Measurements from ENCODE around the gene TIMP1.

DNA sequence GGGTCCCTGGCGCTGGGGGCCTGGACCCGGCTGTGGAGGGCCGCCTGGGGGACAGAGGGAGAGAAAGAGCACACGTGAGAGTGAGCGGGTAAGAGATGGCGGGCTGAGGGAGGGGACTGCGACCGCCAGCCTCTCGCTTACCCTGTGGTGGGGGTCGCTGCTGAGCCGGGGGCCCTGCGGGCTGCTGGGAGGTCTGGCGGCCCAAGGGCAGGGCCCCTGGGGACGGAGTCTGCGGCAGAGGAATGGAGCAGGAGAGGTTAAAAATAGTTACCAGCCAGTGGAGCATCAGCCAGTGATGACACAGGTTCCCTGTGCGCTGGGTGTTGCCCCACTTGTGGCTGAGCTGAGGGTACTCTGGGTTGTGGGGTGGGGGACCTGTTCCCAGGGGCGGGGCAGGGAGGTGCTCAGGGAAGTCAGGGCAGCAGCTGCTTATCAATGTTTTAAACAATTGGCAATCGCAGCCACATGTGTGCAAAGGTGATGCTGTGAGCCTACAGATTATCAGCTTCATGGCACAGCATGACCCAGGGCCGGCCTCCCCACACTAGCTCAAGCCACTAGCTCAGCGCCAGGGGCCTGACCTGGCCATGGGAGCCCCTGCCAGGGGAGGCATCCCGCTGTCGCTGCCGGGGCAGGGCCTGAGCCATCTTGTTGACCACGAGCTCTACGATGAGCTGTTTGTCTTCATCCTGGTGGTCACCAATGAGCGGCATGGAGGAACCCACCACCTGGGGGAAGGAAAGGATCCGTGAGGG, 7.5 kb upstream of the TIMP1 start:
- TF ChIP-seq, protein P1, sequence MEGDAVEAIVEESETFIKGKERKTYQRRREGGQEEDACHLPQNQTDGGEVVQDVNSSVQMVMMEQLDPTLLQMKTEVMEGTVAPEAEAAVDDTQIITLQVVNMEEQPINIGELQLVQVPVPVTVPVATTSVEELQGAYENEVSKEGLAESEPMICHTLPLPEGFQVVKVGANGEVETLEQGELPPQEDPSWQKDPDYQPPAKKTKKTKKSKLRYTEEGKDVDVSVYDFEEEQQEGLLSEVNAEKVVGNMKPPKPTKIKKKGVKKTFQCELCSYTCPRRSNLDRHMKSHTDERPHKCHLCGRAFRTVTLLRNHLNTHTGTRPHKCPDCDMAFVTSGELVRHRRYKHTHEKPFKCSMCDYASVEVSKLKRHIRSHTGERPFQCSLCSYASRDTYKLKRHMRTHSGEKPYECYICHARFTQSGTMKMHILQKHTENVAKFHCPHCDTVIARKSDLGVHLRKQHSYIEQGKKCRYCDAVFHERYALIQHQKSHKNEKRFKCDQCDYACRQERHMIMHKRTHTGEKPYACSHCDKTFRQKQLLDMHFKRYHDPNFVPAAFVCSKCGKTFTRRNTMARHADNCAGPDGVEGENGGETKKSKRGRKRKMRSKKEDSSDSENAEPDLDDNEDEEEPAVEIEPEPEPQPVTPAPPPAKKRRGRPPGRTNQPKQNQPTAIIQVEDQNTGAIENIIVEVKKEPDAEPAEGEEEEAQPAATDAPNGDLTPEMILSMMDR (IDR thresholded peaks at IDR 0.05), result no peak
- TF ChIP-seq, protein P2, sequence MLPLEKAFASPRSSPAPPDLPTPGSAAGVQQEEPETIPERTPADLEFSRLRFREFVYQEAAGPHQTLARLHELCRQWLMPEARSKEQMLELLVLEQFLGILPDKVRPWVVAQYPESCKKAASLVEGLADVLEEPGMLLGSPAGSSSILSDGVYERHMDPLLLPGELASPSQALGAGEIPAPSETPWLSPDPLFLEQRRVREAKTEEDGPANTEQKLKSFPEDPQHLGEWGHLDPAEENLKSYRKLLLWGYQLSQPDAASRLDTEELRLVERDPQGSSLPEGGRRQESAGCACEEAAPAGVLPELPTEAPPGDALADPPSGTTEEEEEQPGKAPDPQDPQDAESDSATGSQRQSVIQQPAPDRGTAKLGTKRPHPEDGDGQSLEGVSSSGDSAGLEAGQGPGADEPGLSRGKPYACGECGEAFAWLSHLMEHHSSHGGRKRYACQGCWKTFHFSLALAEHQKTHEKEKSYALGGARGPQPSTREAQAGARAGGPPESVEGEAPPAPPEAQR (CRISPR knock-in tag; IDR thresholded peaks at IDR 0.05), result no peak
- TF ChIP-seq, protein P3, sequence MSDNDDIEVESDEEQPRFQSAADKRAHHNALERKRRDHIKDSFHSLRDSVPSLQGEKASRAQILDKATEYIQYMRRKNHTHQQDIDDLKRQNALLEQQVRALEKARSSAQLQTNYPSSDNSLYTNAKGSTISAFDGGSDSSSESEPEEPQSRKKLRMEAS (CRISPR knock-in tag; IDR thresholded peaks at IDR 0.05), result no peak

Measured in WTC11 (cell line).